H9 (cell line): Measurements from ENCODE around the gene PLAC8. TPM values are rescaled to one million over a fixed set of nuclear protein-coding genes. Genes with fewer than 3 reads are reported as not detected.

Experiments used
- DNase-seq: peaks from one replicate; pipeline ENCODE4 v3.0.0-alpha.2; 2017
- H2AFZ ChIP-seq: one replicate; pipeline ENCODE4 v1.6.1; 2013; ENCODE audit warnings: mild to moderate bottlenecking, low read length, control low read depth, moderate library complexity
- H2AK5ac ChIP-seq: 2 replicates; pipeline ENCODE4 v1.6.1; 2013; ENCODE audit warnings: low read length, control low read depth, mixed read lengths; ENCODE audit not compliant: insufficient read length
- H2BK120ac ChIP-seq: one replicate; pipeline ENCODE4 v1.6.1; 2013; ENCODE audit warnings: low read depth, mild to moderate bottlenecking, low read length, control low read depth, inconsistent platforms; ENCODE audit not compliant: poor library complexity, severe bottlenecking
- H2BK12ac ChIP-seq: 2 replicates; pipeline ENCODE4 v1.6.1; 2013; ENCODE audit warnings: low read length, control low read depth, mixed read lengths, low read depth; ENCODE audit not compliant: insufficient read length
- H2BK15ac ChIP-seq: 2 replicates; pipeline ENCODE4 v1.6.1; 2013; ENCODE audit warnings: low read depth, low read length, control low read depth
- H2BK20ac ChIP-seq: one replicate; pipeline ENCODE4 v1.6.1; 2013; ENCODE audit warnings: low read depth, mild to moderate bottlenecking, low read length, control low read depth, inconsistent platforms; ENCODE audit not compliant: poor library complexity, severe bottlenecking
- H2BK5ac ChIP-seq: 2 replicates; pipeline ENCODE4 v1.6.1; 2013; ENCODE audit warnings: low read length, control low read depth, mixed read lengths; ENCODE audit not compliant: insufficient read length
- H3K14ac ChIP-seq: 2 replicates; pipeline ENCODE4 v1.6.1; 2013; ENCODE audit warnings: low read length, control low read depth; ENCODE audit not compliant: insufficient read depth
- H3K18ac ChIP-seq: 2 replicates; pipeline ENCODE4 v1.6.1; 2013; ENCODE audit warnings: low read depth, mild to moderate bottlenecking, mixed read lengths, low read length, control low read depth; ENCODE audit not compliant: insufficient read length
- H3K23ac ChIP-seq: 2 replicates; pipeline ENCODE4 v1.6.1; 2013; ENCODE audit warnings: low read length, control low read depth, mixed read lengths, low read depth; ENCODE audit not compliant: insufficient read length
- H3K23me2 ChIP-seq: 2 replicates; pipeline ENCODE4 v1.6.1; 2013; ENCODE audit warnings: low read depth, mild to moderate bottlenecking, mixed read lengths, low read length, control low read depth; ENCODE audit not compliant: insufficient read length, poor library complexity, severe bottlenecking
- H3K27ac ChIP-seq: 2 replicates; pipeline ENCODE4 v1.5.1; 2013; ENCODE audit warnings: low read length, control low read depth, mixed read lengths, low read depth; ENCODE audit not compliant: insufficient read length
- H3K27me3 ChIP-seq: 2 replicates; pipeline ENCODE4 v1.6.1; 2013; ENCODE audit warnings: low read length, control low read depth, inconsistent platforms; ENCODE audit not compliant: insufficient read depth
- H3K4ac ChIP-seq: 2 replicates; pipeline ENCODE4 v1.6.1; 2013; ENCODE audit warnings: low read depth, mild to moderate bottlenecking, control low read depth, inconsistent platforms, low read length, moderate library complexity
- H3K4me1 ChIP-seq: 2 replicates; pipeline ENCODE4 v1.6.1; 2013; ENCODE audit warnings: low read length, control low read depth, inconsistent platforms; ENCODE audit not compliant: insufficient read depth
- H3K4me2 ChIP-seq: 2 replicates; pipeline ENCODE4 v1.6.1; 2013; ENCODE audit warnings: low read length, control low read depth, mixed read lengths; ENCODE audit not compliant: insufficient read length, insufficient read depth
- H3K56ac ChIP-seq: 2 replicates; pipeline ENCODE4 v1.6.1; 2013; ENCODE audit warnings: low read depth, mild to moderate bottlenecking, mixed read lengths, low read length, control low read depth; ENCODE audit not compliant: insufficient read length
- H3K79me1 ChIP-seq: 2 replicates; pipeline ENCODE4 v1.6.1; 2013; ENCODE audit warnings: low read depth, mild to moderate bottlenecking, moderate library complexity, low read length, control low read depth, inconsistent platforms; ENCODE audit not compliant: insufficient read depth, poor library complexity, severe bottlenecking
- H3K79me2 ChIP-seq: 2 replicates; pipeline ENCODE4 v1.6.1; 2013; ENCODE audit warnings: low read length, control low read depth, inconsistent platforms; ENCODE audit not compliant: insufficient read depth
- H3K9ac ChIP-seq: 2 replicates; pipeline ENCODE4 v1.6.1; 2013; ENCODE audit warnings: low read length, control low read depth, mixed read lengths; ENCODE audit not compliant: insufficient read length; ENCODE audit errors: extremely low read depth
- H3K9me3 ChIP-seq: one replicate; pipeline ENCODE4 v1.6.1; 2013; ENCODE audit warnings: low read depth, low read length, inconsistent platforms; ENCODE audit not compliant: control insufficient read depth
- H3T11ph ChIP-seq: one replicate; pipeline ENCODE4 v1.6.1; 2013; ENCODE audit warnings: mild to moderate bottlenecking, low read length, control low read depth, inconsistent platforms
- H4K20me1 ChIP-seq: one replicate; pipeline ENCODE4 v1.6.1; 2013; ENCODE audit not compliant: control insufficient read depth, insufficient read length, insufficient read depth
- H4K5ac ChIP-seq: 2 replicates; pipeline ENCODE4 v1.6.1; 2013; ENCODE audit warnings: low read depth, mild to moderate bottlenecking, mixed read lengths, low read length, control low read depth; ENCODE audit not compliant: insufficient read length
- H4K8ac ChIP-seq: replicated peaks from 2 replicates; pipeline ENCODE4 v1.6.1; 2013; ENCODE audit warnings: low read length, control low read depth, mixed read lengths, low read depth; ENCODE audit not compliant: insufficient read length
- H4K91ac ChIP-seq: 2 replicates; pipeline ENCODE4 v1.6.1; 2013; ENCODE audit warnings: low read depth, mild to moderate bottlenecking, moderate library complexity, mixed read lengths, low read length, control low read depth; ENCODE audit not compliant: insufficient read length
- H3K27ac Mint-ChIP-seq, 3 experiments: 2 replicates in 2 of 3; 3 replicates in 1 of 3; pipeline ENCODE4 v1.8.0; 2020 to 2021; ENCODE audit warnings: mixed read lengths in 3 of 3, mild to moderate bottlenecking in 1 of 3, moderate library complexity in 1 of 3
- H3K27me3 Mint-ChIP-seq: 2 replicates; pipeline ENCODE4 v1.8.0; 2021; ENCODE audit warnings: low read depth, mild to moderate bottlenecking, moderate library complexity, mixed read lengths
- H3K36me3 Mint-ChIP-seq, 3 experiments: 2 replicates in 2 of 3; 3 replicates in 1 of 3; pipeline ENCODE4 v1.8.0; 2020 to 2021; ENCODE audit warnings: low read depth in 3 of 3, mixed read lengths in 3 of 3; ENCODE audit not compliant: insufficient read depth in 1 of 3
- H3K4me1 Mint-ChIP-seq, 2 experiments: 2 replicates each; pipeline ENCODE4 v1.8.0; 2020; ENCODE audit warnings: mixed read lengths in 2 of 2
- H3K4me3 Mint-ChIP-seq, 2 experiments: 2 replicates in 1 of 2; 3 replicates in 1 of 2; pipeline ENCODE4 v1.8.0; 2020 to 2021; ENCODE audit warnings: mild to moderate bottlenecking in 2 of 2, mixed read lengths in 2 of 2, moderate library complexity in 1 of 2
- H3K9me3 Mint-ChIP-seq, 2 experiments: 2 replicates in 1 of 2; 3 replicates in 1 of 2; pipeline ENCODE4 v1.8.0; 2020; ENCODE audit warnings: mild to moderate bottlenecking in 2 of 2, mixed read lengths in 2 of 2, moderate library complexity in 1 of 2
- WGBS: extraction: QIAGEN DNeasy Blood & Tissue Kit; methylation state at CpG from one replicate; pipeline ENCODE4 v1.1.7; 2013; ENCODE audit warnings: missing lambda C conversion rate, low lambda C conversion rate, mixed read lengths; ENCODE audit not compliant: insufficient read length; ENCODE audit errors: extremely low coverage; 5-methylcytosine and 5-hydroxymethylcytosine counted together
- total RNA-seq: library from RNA; stranded (reverse); gene quantifications from 2 replicates; pipeline ENCODE4 v1.2.1, GENCODE V29; 2021
- TF ChIP-seq, protein P1 (sequence below): fragments of 200-600 bp; sonication (generic); conservative IDR thresholded peaks from 3 replicates; pipeline ENCODE4 v1.8.0; 2021; ENCODE audit warnings: antibody characterized with exemption, mild to moderate bottlenecking

Gene PLAC8
- total RNA-seq, 1 experiment from 2014 or later = 1.6 TPM

DNA sequence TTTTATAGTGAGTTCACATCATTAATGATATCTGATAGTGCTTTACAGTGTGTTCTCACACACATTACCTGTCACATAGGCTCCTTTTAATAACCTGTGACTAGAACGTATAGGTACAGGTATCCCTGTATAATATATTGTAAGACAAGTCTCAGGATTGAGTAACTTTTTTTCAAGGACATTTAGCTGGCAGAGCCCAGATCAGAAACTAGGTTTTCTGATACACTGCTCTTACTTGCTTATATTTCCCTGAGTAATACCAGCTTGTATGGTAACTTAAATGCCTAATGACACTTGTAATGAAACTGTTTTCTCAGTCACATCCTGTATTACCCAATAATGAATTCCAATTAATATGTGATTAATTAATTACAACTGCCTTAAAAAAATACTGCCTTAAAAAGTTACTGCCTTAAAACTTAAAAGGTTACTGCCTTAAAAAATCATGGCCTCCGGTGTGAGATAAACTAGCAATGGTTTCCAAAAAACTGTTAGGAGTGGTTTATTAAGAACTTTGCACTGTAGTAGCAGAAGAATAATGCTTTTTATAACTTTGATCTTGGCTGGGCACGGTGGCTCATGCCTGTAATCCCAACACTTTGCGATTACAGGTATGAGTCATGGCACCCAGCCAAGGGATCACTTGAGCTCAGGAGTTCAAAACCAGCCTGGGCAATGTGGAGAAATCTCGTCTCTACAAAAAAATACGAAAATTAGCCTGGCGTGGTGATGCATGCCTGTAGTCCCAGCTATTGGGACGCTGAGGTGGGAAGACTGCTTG is 67.6 kb downstream of the PLAC8 start:
- no peak overlapping the region for H3K4ac ChIP-seq
- no peak overlapping the region for H4K91ac ChIP-seq
- no peak overlapping the region for H2AFZ ChIP-seq
- Mint-ChIP-seq H3K4me1 (no peaks in the 10 kb centered on the region), H3K4me3 (no peak overlapping the region), H3K36me3 (peaks cover 4 to 19% (median 15%) of the 10 kb centered on the region in 3 experiments; a peak in 5 of 7 replicates), H3K27ac (no peak overlapping the region), H3K9me3 (no peaks in the 10 kb centered on the region), H3K27me3 (no peaks in the 10 kb centered on the region)
- H4K20me1 ChIP-seq = no peaks in the 10 kb centered on the region
- H3K27ac ChIP-seq = no peak overlapping the region
- no peak overlapping the region for H3T11ph ChIP-seq
- no peak overlapping the region for H2BK12ac ChIP-seq
- no peak overlapping the region for H3K18ac ChIP-seq
- H3K27me3 ChIP-seq = no peaks in the 10 kb centered on the region
- H2BK20ac ChIP-seq = no peak overlapping the region
- no peak overlapping the region for H4K5ac ChIP-seq
- no peak for DNase-seq
- no peaks in the 10 kb centered on the region for H3K79me2 ChIP-seq
- H2BK5ac ChIP-seq = no peak overlapping the region
- TF ChIP-seq, protein P1, sequence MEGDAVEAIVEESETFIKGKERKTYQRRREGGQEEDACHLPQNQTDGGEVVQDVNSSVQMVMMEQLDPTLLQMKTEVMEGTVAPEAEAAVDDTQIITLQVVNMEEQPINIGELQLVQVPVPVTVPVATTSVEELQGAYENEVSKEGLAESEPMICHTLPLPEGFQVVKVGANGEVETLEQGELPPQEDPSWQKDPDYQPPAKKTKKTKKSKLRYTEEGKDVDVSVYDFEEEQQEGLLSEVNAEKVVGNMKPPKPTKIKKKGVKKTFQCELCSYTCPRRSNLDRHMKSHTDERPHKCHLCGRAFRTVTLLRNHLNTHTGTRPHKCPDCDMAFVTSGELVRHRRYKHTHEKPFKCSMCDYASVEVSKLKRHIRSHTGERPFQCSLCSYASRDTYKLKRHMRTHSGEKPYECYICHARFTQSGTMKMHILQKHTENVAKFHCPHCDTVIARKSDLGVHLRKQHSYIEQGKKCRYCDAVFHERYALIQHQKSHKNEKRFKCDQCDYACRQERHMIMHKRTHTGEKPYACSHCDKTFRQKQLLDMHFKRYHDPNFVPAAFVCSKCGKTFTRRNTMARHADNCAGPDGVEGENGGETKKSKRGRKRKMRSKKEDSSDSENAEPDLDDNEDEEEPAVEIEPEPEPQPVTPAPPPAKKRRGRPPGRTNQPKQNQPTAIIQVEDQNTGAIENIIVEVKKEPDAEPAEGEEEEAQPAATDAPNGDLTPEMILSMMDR = no peak
- no peaks in the 10 kb centered on the region for H3K79me1 ChIP-seq
- no peak overlapping the region for H2BK15ac ChIP-seq
- WGBS = no CpG with 5 or more reads among the region's 8 CpGs
- no peak overlapping the region for H3K56ac ChIP-seq
- no peak overlapping the region for H2BK120ac ChIP-seq
- H3K4me2 ChIP-seq = no peak overlapping the region
- H3K14ac ChIP-seq = no peak overlapping the region
- H3K4me1 ChIP-seq = no peaks in the 10 kb centered on the region
- H3K23me2 ChIP-seq = no peaks in the 10 kb centered on the region
- H3K9ac ChIP-seq = no peak overlapping the region
- H2AK5ac ChIP-seq = no peak overlapping the region
- H3K23ac ChIP-seq = no peak overlapping the region
- H4K8ac ChIP-seq = no peak overlapping the region
- H3K9me3 ChIP-seq = no peaks in the 10 kb centered on the region
